ENCODE results near the gene RASSF5.

- TF ChIP-seq CTCF (conservative IDR thresholded peaks at IDR 0.05; ENCODE audit: low read depth, low read length) (no peak), EZH2 (IDR thresholded peaks at IDR 0.05; ENCODE audit: borderline replicate concordance, low read depth, low read length, poor library complexity, severe bottlenecking) (no peak)
These were observed 4.5 kb upstream of the RASSF5 start for GRCh38 chr1:206502812-206503211.

Measured in A673 (cell line).